PC-3 (cell line): ENCODE measurements around the gene LAMB4.

Experiments
- EZH2 ChIP-seq: fragments of 300-600 bp; sonication (generic); IDR thresholded peaks from one replicate; pipeline ENCODE4 v1.6.1; 2017; ENCODE audit warnings: antibody characterized with exemption, mild to moderate bottlenecking, low read length; ENCODE audit not compliant: unreplicated experiment
- EZH2phosphoT487 ChIP-seq: fragments of 300-600 bp; sonication (generic); IDR thresholded peaks from 2 replicates; pipeline ENCODE4 v1.6.1; 2018; ENCODE audit warnings: mild to moderate bottlenecking, antibody characterized with exemption, low read length, borderline replicate concordance
- TF ChIP-seq, protein P1 (sequence below): fragments of 300-600 bp; sonication (generic); conservative IDR thresholded peaks from 2 replicates; pipeline ENCODE4 v1.5.1; 2017; ENCODE audit warnings: antibody characterized with exemption, low read depth, mild to moderate bottlenecking, low read length

- TF ChIP-seq EZH2 (no peak), EZH2phosphoT487 (no peak)
- TF ChIP-seq, protein P1, sequence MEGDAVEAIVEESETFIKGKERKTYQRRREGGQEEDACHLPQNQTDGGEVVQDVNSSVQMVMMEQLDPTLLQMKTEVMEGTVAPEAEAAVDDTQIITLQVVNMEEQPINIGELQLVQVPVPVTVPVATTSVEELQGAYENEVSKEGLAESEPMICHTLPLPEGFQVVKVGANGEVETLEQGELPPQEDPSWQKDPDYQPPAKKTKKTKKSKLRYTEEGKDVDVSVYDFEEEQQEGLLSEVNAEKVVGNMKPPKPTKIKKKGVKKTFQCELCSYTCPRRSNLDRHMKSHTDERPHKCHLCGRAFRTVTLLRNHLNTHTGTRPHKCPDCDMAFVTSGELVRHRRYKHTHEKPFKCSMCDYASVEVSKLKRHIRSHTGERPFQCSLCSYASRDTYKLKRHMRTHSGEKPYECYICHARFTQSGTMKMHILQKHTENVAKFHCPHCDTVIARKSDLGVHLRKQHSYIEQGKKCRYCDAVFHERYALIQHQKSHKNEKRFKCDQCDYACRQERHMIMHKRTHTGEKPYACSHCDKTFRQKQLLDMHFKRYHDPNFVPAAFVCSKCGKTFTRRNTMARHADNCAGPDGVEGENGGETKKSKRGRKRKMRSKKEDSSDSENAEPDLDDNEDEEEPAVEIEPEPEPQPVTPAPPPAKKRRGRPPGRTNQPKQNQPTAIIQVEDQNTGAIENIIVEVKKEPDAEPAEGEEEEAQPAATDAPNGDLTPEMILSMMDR: no peak
Measured at GRCh38 chr7:108010377-108010776, 119.8 kb downstream of the LAMB4 start.
